ENCODE results near the gene ATP2A1.
A peak's percentile ranks its signal among the peaks of the same experiment; 100 is the strongest.

ATP2A1 gene

GRCh38 chr16:28872952-28873351 is 5.3 kb upstream of the ATP2A1 start:
- no peak for DNase-seq (ENCODE audit: low read depth)

GRCh38 chr16:28873543-28874201 is 4.6 kb upstream of the ATP2A1 start:
- no peak overlapping the region for H3K4me3 ChIP-seq (ENCODE audit: low read depth, low read length)
- TF ChIP-seq MYC (IDR thresholded peaks at IDR 0.05; ENCODE audit: low read depth, low read length) (no peak), MAX (IDR thresholded peaks at IDR 0.05; ENCODE audit: low read depth, low read length) (no peak), CTCF (IDR thresholded peaks at IDR 0.05; ENCODE audit: low read depth, low read length) (peak; percentile 76)
- peak; percentile 51 for DNase-seq (ENCODE audit: low read depth)

More at GRCh38 chr16:28872952-28873351, 5.3 kb upstream of the ATP2A1 start:
- no peak for TF ChIP-seq MAX (IDR thresholded peaks at IDR 0.05; ENCODE audit: low read depth, low read length)
- TF ChIP-seq CTCF (IDR thresholded peaks at IDR 0.05; ENCODE audit: low read depth, low read length), result no peak
- no peak for TF ChIP-seq MYC (IDR thresholded peaks at IDR 0.05; ENCODE audit: low read depth, low read length)
- no peak for TF ChIP-seq POLR2A (IDR thresholded peaks at IDR 0.05; ENCODE audit: extremely low read depth, insufficient read length)
- H3K4me3 ChIP-seq (ENCODE audit: low read depth, low read length), result no peak overlapping the region

- TF ChIP-seq MYC (IDR thresholded peaks at IDR 0.05; ENCODE audit: low read depth, low read length), result no peak
- no peak for TF ChIP-seq MAX (IDR thresholded peaks at IDR 0.05; ENCODE audit: low read depth, low read length)
- no peak for TF ChIP-seq CTCF (IDR thresholded peaks at IDR 0.05; ENCODE audit: low read depth, low read length)
- no peak for TF ChIP-seq POLR2A (IDR thresholded peaks at IDR 0.05; ENCODE audit: extremely low read depth, insufficient read length)
- DNase-seq (ENCODE audit: low read depth), result no peak
- no peak overlapping the region for H3K4me3 ChIP-seq (ENCODE audit: low read depth, low read length)
Observed at GRCh38 chr16:28874406-28874805, 3.9 kb upstream of the ATP2A1 start.

- DNase-seq (ENCODE audit: low read depth), result no peak
- no peak overlapping the region for H3K4me3 ChIP-seq (ENCODE audit: low read depth, low read length)
- TF ChIP-seq POLR2A (IDR thresholded peaks at IDR 0.05; ENCODE audit: extremely low read depth, insufficient read length), result no peak
- no peak for TF ChIP-seq MYC (IDR thresholded peaks at IDR 0.05; ENCODE audit: low read depth, low read length)
- no peak for TF ChIP-seq MAX (IDR thresholded peaks at IDR 0.05; ENCODE audit: low read depth, low read length)
- no peak for TF ChIP-seq CTCF (IDR thresholded peaks at IDR 0.05; ENCODE audit: low read depth, low read length)
Observed at GRCh38 chr16:28875134-28876018, 2.9 kb upstream of the ATP2A1 start.

- no peak overlapping the region for H3K4me3 ChIP-seq (ENCODE audit: low read depth, low read length)
- DNase-seq (ENCODE audit: low read depth), result no peak
- no peak for TF ChIP-seq MAX (IDR thresholded peaks at IDR 0.05; ENCODE audit: low read depth, low read length)
- no peak for TF ChIP-seq POLR2A (IDR thresholded peaks at IDR 0.05; ENCODE audit: extremely low read depth, insufficient read length)
- TF ChIP-seq CTCF (IDR thresholded peaks at IDR 0.05; ENCODE audit: low read depth, low read length), result no peak
- TF ChIP-seq MYC (IDR thresholded peaks at IDR 0.05; ENCODE audit: low read depth, low read length), result no peak
Observed at GRCh38 chr16:28876019-28876659, 2.1 kb upstream of the ATP2A1 start.
